Measurements from ENCODE around the gene MEF2C. TPM values are rescaled to one million over a fixed set of nuclear protein-coding genes. Genes with fewer than 3 reads are reported as not detected.

Gene MEF2C
- polyA plus RNA-seq, 1 donor from 2014 or later: 30.2 TPM

- no peaks in the 10 kb centered on the region for H3K9me2 ChIP-seq (ENCODE audit: insufficient read depth, low read length)
- H3F3A ChIP-seq (ENCODE audit: insufficient read depth, low read length, poor library complexity, severe bottlenecking): no peaks in the 10 kb centered on the region
- no peak overlapping the region for H3K4me3 ChIP-seq (ENCODE audit: low read length)
- H3K79me2 ChIP-seq (replicated peaks; ENCODE audit: insufficient read depth, low read length): no peaks in the 10 kb centered on the region
- no peak overlapping the region for H3K4me2 ChIP-seq (ENCODE audit: low read length)
- no peaks in the 10 kb centered on the region for H4K20me1 ChIP-seq (ENCODE audit: insufficient read depth)
- H3K36me3 ChIP-seq (ENCODE audit: insufficient read depth, low read length): no peaks in the 10 kb centered on the region
- TF ChIP-seq EP300 (conservative IDR thresholded peaks at IDR 0.05; ENCODE audit: poor library complexity, severe bottlenecking) (no peak), MXI1 (conservative IDR thresholded peaks at IDR 0.05; ENCODE audit: poor library complexity, severe bottlenecking) (no peak), EZH2 (IDR thresholded peaks at IDR 0.05; ENCODE audit: borderline replicate concordance, insufficient read depth, low read length, poor library complexity, severe bottlenecking) (no peak), SMC3 (conservative IDR thresholded peaks at IDR 0.05; ENCODE audit: poor library complexity) (no peak), CTCF (IDR thresholded peaks at IDR 0.05; ENCODE audit: poor library complexity, severe bottlenecking) (no peak), TAF1 (IDR thresholded peaks at IDR 0.05; ENCODE audit: low read depth) (no peak), POLR2AphosphoS5 (IDR thresholded peaks at IDR 0.05) (no peak), RAD21 (conservative IDR thresholded peaks at IDR 0.05) (no peak), REST (IDR thresholded peaks at IDR 0.05; ENCODE audit: borderline replicate concordance) (no peak)
- H3K9ac ChIP-seq (ENCODE audit: low read length): no peak overlapping the region
- no peak overlapping the region for H3K27ac ChIP-seq (ENCODE audit: low read length)
- H3K9me3 ChIP-seq (ENCODE audit: low read length): no peaks in the 10 kb centered on the region
- H2AFZ ChIP-seq (ENCODE audit: low read depth, low read length): no peak overlapping the region
- H3K27me3 ChIP-seq (ENCODE audit: insufficient read depth, low read depth, low read length): no peaks in the 10 kb centered on the region
Measured at GRCh38 chr5:88716101-88716500, 166.9 kb downstream of the MEF2C start.

- H3K9ac ChIP-seq (ENCODE audit: low read length): no peak overlapping the region
- H3K9me3 ChIP-seq (ENCODE audit: low read length): no peaks in the 10 kb centered on the region
- no peaks in the 10 kb centered on the region for H3F3A ChIP-seq (ENCODE audit: insufficient read depth, low read length, poor library complexity, severe bottlenecking)
- H3K4me3 ChIP-seq (ENCODE audit: low read length): no peak overlapping the region
- no peaks in the 10 kb centered on the region for H3K27me3 ChIP-seq (ENCODE audit: insufficient read depth, low read depth, low read length)
- H3K36me3 ChIP-seq (ENCODE audit: insufficient read depth, low read length): no peaks in the 10 kb centered on the region
- H3K79me2 ChIP-seq (replicated peaks; ENCODE audit: insufficient read depth, low read length): no peaks in the 10 kb centered on the region
- no peak overlapping the region for H3K4me2 ChIP-seq (ENCODE audit: low read length)
- H3K9me2 ChIP-seq (ENCODE audit: insufficient read depth, low read length): no peaks in the 10 kb centered on the region
- H3K27ac ChIP-seq (ENCODE audit: low read length): no peak overlapping the region
- TF ChIP-seq SMC3 (conservative IDR thresholded peaks at IDR 0.05; ENCODE audit: poor library complexity): no peak
- no peak for TF ChIP-seq TAF1 (IDR thresholded peaks at IDR 0.05; ENCODE audit: low read depth)
- TF ChIP-seq CTCF (IDR thresholded peaks at IDR 0.05; ENCODE audit: poor library complexity, severe bottlenecking): no peak
- no peak for TF ChIP-seq REST (IDR thresholded peaks at IDR 0.05; ENCODE audit: borderline replicate concordance)
- TF ChIP-seq POLR2AphosphoS5 (IDR thresholded peaks at IDR 0.05): no peak
- TF ChIP-seq MXI1 (conservative IDR thresholded peaks at IDR 0.05; ENCODE audit: poor library complexity, severe bottlenecking): no peak
- TF ChIP-seq RAD21 (conservative IDR thresholded peaks at IDR 0.05): no peak
- TF ChIP-seq EP300 (conservative IDR thresholded peaks at IDR 0.05; ENCODE audit: poor library complexity, severe bottlenecking): no peak
- no peak for TF ChIP-seq EZH2 (IDR thresholded peaks at IDR 0.05; ENCODE audit: borderline replicate concordance, insufficient read depth, low read length, poor library complexity, severe bottlenecking)
- no peak overlapping the region for H2AFZ ChIP-seq (ENCODE audit: low read depth, low read length)
- H4K20me1 ChIP-seq (ENCODE audit: insufficient read depth): no peaks in the 10 kb centered on the region
Measured at GRCh38 chr5:88715503-88715902, 167.5 kb downstream of the MEF2C start.
